HepG2 (cell line): ENCODE results near the gene ARHGEF1. TPM values are rescaled to one million over a fixed set of nuclear protein-coding genes. Genes with fewer than 3 reads are reported as not detected.

Source experiments
- CAMTA2 ChIP-seq: sonication (generic); formaldehyde crosslinking; IDR thresholded peaks from 2 replicates; pipeline ENCODE4 v1.4.0; 2020; ENCODE audit warnings: mild to moderate bottlenecking, missing genetic modification reagents, borderline replicate concordance
- ELF4 ChIP-seq: sonication (generic); formaldehyde crosslinking; IDR thresholded peaks from 2 replicates; pipeline ENCODE4 v1.5.0; 2020; ENCODE audit warnings: missing genetic modification reagents, mild to moderate bottlenecking, moderate library complexity, borderline replicate concordance
- HOMEZ ChIP-seq: IDR thresholded peaks from 2 replicates; pipeline ENCODE4 v1.6.1; 2016; ENCODE audit warnings: low read depth
- NR2C2 ChIP-seq: sonication (generic); formaldehyde crosslinking; IDR thresholded peaks from 2 replicates; pipeline ENCODE4 v1.4.0; 2020; ENCODE audit warnings: missing genetic modification reagents, mild to moderate bottlenecking, moderate library complexity, borderline replicate concordance
- POLR2AphosphoS2 ChIP-seq: IDR thresholded peaks from 2 replicates; pipeline ENCODE4 v1.6.1; 2011; ENCODE audit warnings: low read depth, low read length, improper control_type of control experiment
- ZNF101 ChIP-seq: sonication (generic); formaldehyde crosslinking; IDR thresholded peaks from 2 replicates; pipeline ENCODE4 v1.4.0; 2020; ENCODE audit warnings: mild to moderate bottlenecking, low read depth, missing genetic modification reagents, borderline replicate concordance
- ZNF124 ChIP-seq: sonication (generic); formaldehyde crosslinking; IDR thresholded peaks from 2 replicates; pipeline ENCODE4 v1.4.0; 2020; ENCODE audit warnings: missing genetic modification reagents
- ZNF281 ChIP-seq: sonication (generic); formaldehyde crosslinking; IDR thresholded peaks from 2 replicates; pipeline ENCODE4 v1.4.0; 2020; ENCODE audit warnings: missing genetic modification reagents, borderline replicate concordance
- ZNF496 ChIP-seq: sonication (generic); formaldehyde crosslinking; IDR thresholded peaks from 2 replicates; pipeline ENCODE4 v1.8.1; 2023; ENCODE audit warnings: mild to moderate bottlenecking, moderate library complexity, missing genetic modification reagents; ENCODE audit not compliant: insufficient replicate concordance
- ZNF841 ChIP-seq: sonication (generic); formaldehyde crosslinking; IDR thresholded peaks from 2 replicates; pipeline ENCODE4 v1.8.1; 2023; ENCODE audit warnings: missing genetic modification reagents, borderline replicate concordance
- polyA plus RNA-seq, 8 experiments: library from polyadenylated mRNA; depleted of rRNA in 3 of 8; stranded (reverse) in 7 of 8; unstranded in 1 of 8; fragments of >200 nt; fragmentation: Illumina TruSeq in 4 of 8; extraction: Trizol in 4 of 8; gene quantifications; 2 replicates each; pipeline versions ENCODE4 v1.2.1 to v1.2.3, GENCODE V29; 2011 to 2016; ENCODE audit warnings: low read depth in 4 of 8, missing spikeins in 1 of 8, mixed read lengths in 1 of 8; ENCODE audit not compliant: insufficient read depth in 1 of 8
- total RNA-seq, 5 experiments: library from RNA; depleted of rRNA; stranded (reverse); fragments of >200 nt; fragmentation: Illumina TruSeq; extraction: Trizol; gene quantifications; 2 replicates each; pipeline ENCODE4 v1.2.3, GENCODE V29; 2016; ENCODE audit warnings: low read depth in 1 of 5
- TF ChIP-seq, protein P1 (sequence below): sonication (generic); formaldehyde crosslinking; IDR thresholded peaks from 2 replicates; pipeline ENCODE4 v1.4.0; 2020; ENCODE audit warnings: mild to moderate bottlenecking, missing genetic modification reagents
- TF ChIP-seq, protein P2 (sequence below): sonication (generic); formaldehyde crosslinking; IDR thresholded peaks from 2 replicates; pipeline ENCODE4 v1.5.1; 2020; ENCODE audit warnings: missing genetic modification reagents, mild to moderate bottlenecking, borderline replicate concordance

The ARHGEF1 gene
- total and polyA plus RNA-seq, 2 of the 13 experiments (the other 11 are each of a cell fraction or from before 2014, with no cell fraction given) = 33.7 to 34.7 TPM

GRCh38 chr19:41882568-41883462 is at the start of gene ARHGEF1 (continued):
- TF ChIP-seq, protein P1, sequence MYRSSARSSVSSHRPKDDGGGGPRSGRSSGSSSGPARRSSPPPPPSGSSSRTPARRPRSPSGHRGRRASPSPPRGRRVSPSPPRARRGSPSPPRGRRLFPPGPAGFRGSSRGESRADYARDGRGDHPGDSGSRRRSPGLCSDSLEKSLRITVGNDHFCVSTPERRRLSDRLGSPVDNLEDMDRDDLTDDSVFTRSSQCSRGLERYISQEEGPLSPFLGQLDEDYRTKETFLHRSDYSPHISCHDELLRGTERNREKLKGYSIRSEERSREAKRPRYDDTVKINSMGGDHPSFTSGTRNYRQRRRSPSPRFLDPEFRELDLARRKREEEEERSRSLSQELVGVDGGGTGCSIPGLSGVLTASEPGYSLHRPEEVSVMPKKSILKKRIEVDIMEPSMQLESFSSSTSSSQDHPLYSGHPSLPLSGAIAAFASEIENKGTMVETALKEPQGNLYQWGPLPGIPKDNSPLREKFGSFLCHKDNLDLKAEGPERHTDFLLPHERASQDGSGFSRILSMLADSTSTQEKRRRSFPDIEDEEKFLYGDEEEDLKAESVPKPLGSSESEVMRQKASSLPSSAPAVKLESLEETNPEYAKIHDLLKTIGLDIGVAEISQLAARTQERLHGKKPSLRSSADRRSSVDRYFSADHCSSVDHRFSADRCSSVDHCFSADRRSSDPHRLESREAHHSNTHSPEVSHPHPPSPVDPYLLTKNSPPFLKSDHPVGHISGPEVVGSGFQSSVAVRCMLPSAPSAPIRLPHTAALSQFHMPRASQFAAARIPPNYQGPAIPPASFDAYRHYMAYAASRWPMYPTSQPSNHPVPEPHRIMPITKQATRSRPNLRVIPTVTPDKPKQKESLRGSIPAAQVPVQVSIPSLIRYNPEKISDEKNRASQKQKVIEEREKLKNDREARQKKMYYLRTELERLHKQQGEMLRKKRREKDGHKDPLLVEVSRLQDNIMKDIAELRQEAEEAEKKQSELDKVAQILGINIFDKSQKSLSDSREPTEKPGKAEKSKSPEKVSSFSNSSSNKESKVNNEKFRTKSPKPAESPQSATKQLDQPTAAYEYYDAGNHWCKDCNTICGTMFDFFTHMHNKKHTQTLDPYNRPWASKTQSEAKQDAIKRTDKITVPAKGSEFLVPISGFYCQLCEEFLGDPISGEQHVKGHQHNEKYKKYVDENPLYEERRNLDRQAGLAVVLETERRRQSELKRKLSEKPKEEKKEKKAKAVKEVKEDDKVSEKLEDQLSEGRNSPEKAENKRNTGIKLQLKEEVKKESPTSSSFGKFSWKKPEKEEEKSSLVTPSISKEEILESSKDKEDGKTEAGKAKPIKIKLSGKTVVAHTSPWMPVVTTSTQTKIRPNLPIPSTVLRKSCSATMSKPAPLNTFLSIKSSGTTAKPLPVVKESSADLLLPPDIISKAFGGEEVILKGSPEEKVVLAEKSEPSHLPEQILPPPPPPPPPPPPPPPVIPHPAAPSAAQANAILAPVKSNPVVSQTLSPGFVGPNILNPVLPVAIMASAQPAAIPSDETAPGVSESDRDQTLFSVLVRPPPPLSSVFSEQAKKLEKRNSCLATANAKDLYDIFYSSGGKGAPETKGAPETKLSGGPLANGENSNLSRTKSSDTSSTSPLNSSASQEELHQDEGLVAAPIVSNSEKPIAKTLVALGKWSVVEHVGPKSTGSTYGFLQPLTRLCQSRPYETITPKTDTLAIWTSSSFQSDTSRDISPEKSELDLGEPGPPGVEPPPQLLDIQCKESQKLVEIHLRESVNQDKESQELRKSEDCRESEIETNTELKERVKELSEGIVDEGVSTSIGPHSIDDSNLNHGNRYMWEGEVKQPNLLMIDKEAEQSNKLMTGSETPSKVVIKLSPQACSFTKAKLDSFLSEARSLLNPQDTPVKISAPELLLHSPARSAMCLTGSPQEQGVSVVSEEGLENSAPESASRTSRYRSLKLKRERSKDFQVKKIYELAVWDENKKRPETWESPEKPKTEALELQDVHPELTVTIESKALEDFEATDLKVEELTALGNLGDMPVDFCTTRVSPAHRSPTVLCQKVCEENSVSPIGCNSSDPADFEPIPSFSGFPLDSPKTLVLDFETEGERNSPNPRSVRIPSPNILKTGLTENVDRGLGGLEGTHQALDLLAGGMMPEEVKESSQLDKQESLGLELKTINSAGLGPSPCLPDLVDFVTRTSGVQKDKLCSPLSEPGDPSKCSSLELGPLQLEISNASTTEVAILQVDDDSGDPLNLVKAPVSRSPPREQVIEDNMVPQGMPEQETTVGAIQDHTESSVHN (CRISPR knock-in tag) = no peak
- TF ChIP-seq ELF4 (CRISPR knock-in tag) (no peak), CAMTA2 (CRISPR knock-in tag) (no peak), ZNF101 (CRISPR knock-in tag) (no peak), ZNF124 (CRISPR knock-in tag) (no peak), ZNF496 (CRISPR knock-in tag) (no peak), ZNF281 (no peak), HOMEZ (CRISPR knock-in tag) (no peak), ZNF841 (no peak), NR2C2 (CRISPR knock-in tag) (no peak), POLR2AphosphoS2 (no peak)
- TF ChIP-seq, protein P2, sequence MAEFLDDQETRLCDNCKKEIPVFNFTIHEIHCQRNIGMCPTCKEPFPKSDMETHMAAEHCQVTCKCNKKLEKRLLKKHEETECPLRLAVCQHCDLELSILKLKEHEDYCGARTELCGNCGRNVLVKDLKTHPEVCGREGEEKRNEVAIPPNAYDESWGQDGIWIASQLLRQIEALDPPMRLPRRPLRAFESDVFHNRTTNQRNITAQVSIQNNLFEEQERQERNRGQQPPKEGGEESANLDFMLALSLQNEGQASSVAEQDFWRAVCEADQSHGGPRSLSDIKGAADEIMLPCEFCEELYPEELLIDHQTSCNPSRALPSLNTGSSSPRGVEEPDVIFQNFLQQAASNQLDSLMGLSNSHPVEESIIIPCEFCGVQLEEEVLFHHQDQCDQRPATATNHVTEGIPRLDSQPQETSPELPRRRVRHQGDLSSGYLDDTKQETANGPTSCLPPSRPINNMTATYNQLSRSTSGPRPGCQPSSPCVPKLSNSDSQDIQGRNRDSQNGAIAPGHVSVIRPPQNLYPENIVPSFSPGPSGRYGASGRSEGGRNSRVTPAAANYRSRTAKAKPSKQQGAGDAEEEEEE = no peak
